Testis (tissue), 3 donors: ENCODE data around the gene NPAS3. TPM values are rescaled to one million over a fixed set of nuclear protein-coding genes. Genes with fewer than 3 reads are reported as not detected.

Source experiments
- DNase-seq: peaks from one replicate; pipeline ENCODE4 v3.0.0-alpha.2; 2019
- H3K27ac ChIP-seq, 2 donors: fragments of 200-600 bp; sonication (generic); one replicate each; pipeline ENCODE4 v1.5.1; 2019
- H3K27me3 ChIP-seq: fragments of 200-600 bp; sonication (generic); one replicate; pipeline ENCODE4 v1.5.1; 2019
- H3K36me3 ChIP-seq: fragments of 200-600 bp; sonication (generic); one replicate; pipeline ENCODE4 v1.5.1; 2017; ENCODE audit warnings: low read depth; ENCODE audit errors: missing control alignments
- H3K4me1 ChIP-seq: fragments of 200-600 bp; sonication (generic); one replicate; pipeline ENCODE4 v1.5.1; 2019
- H3K4me3 ChIP-seq, 2 donors: fragments of 200-600 bp; sonication (generic); one replicate each; pipeline ENCODE4 v1.5.1; 2017 to 2019
- H3K9me3 ChIP-seq: fragments of 200-600 bp; sonication (generic); one replicate; pipeline ENCODE4 v1.5.1; 2017
- CTCF ChIP-seq, 3 experiments: fragments of 450-650 bp in 2 of 3; fragments of 200-600 bp in 1 of 3; sonication (generic) in 1 of 3; IDR thresholded peaks; one replicate each; pipeline ENCODE4 v1.5.1; 2016 to 2019; ENCODE audit warnings: antibody characterized with exemption in 3 of 3, mild to moderate bottlenecking in 2 of 3, moderate library complexity in 1 of 3
- POLR2A ChIP-seq: fragments of 450-650 bp; IDR thresholded peaks from one replicate; pipeline ENCODE4 v1.6.1; 2017; ENCODE audit warnings: antibody characterized with exemption, mild to moderate bottlenecking, moderate library complexity
- WGBS, 2 donors: methylation state at CpG; one replicate each; pipeline ENCODE4 v1.1.5; 2018; 5-methylcytosine and 5-hydroxymethylcytosine counted together
- intact Hi-C: fragments of 100-400 bp; cut with DNase I; formaldehyde crosslinking; loops from one replicate; pipeline ENCODE4 v1.15.1; 2023; ENCODE audit warnings: low total_unique reads
- polyA plus RNA-seq: library from polyadenylated mRNA; stranded (reverse); fragments of 350-450 nt; fragmentation: Illumina TruSeq; extraction: RNeasy Lipid Tissue Mini Kit (QIAGEN cat#74804); gene quantifications from one replicate; pipeline ENCODE4 v1.2.3, GENCODE V29; 2014; ENCODE audit warnings: low read depth, low replicate concordance; ENCODE audit not compliant: insufficient read depth
- total RNA-seq, 2 donors: library from RNA; depleted of rRNA; stranded (reverse); fragments of >200 nt; gene quantifications; one replicate each; pipeline ENCODE4 v1.2.3, GENCODE V29; 2016

The NPAS3 gene
- total and polyA plus RNA-seq, 3 donors from 2014 or later, result 1.1 to 3.7 (median 1.8) TPM

GRCh38 chr14:33792009-33792719, 853.5 kb downstream of the NPAS3 start:
- no peak for TF ChIP-seq POLR2A
- TF ChIP-seq CTCF (IDR thresholded peaks at IDR 0.05), result no peak
- Histone ChIP-seq H3K27me3 (no peaks in the 10 kb centered on the region), H3K4me1 (peaks cover 11% of the 10 kb centered on the region), H3K9me3 (no peaks in the 10 kb centered on the region), H3K27ac (no peak overlapping the region), H3K4me3 (no peak overlapping the region), H3K36me3 (no peaks in the 10 kb centered on the region)
- DNase-seq, result no peak
- 57 to 60% methylated on average over 8 of the region's 8 CpGs for WGBS, 2 donors
- intact Hi-C loops, result no loop called here

GRCh38 chr14:33792720-33793368, 854.2 kb downstream of the NPAS3 start:
- Histone ChIP-seq H3K27me3 (no peaks in the 10 kb centered on the region), H3K4me3 (no peak overlapping the region), H3K27ac (no peak overlapping the region), H3K9me3 (no peaks in the 10 kb centered on the region), H3K4me1 (peaks cover 11% of the 10 kb centered on the region), H3K36me3 (no peaks in the 10 kb centered on the region)
- WGBS, 2 donors, result 4 to 7% methylated on average over 16 of the region's 16 CpGs
- intact Hi-C loops, result no loop called here
- TF ChIP-seq CTCF (IDR thresholded peaks at IDR 0.05) (peak; percentile 81 to 96 (median 82)), POLR2A (no peak)
- DNase-seq, result peak; percentile 90

GRCh38 chr14:33793398-33794110, 854.9 kb downstream of the NPAS3 start:
- no peak for DNase-seq
- TF ChIP-seq POLR2A, result no peak
- TF ChIP-seq CTCF (IDR thresholded peaks at IDR 0.05), result no peak
- intact Hi-C loops, result no loop called here

GRCh38 chr14:33794791-33795305, 856.2 kb downstream of the NPAS3 start:
- Histone ChIP-seq H3K9me3 (no peaks in the 10 kb centered on the region), H3K4me3 (no peak overlapping the region), H3K36me3 (no peaks in the 10 kb centered on the region), H3K4me1 (peaks cover 11% of the 10 kb centered on the region), H3K27me3 (no peaks in the 10 kb centered on the region), H3K27ac (no peak overlapping the region)
- 38 to 50% methylated on average over 1 of the region's 1 CpG for WGBS, 2 donors
- no peak for DNase-seq
- intact Hi-C loops, result no loop called here
- TF ChIP-seq POLR2A, result no peak
- TF ChIP-seq CTCF (IDR thresholded peaks at IDR 0.05), result no peak

More at GRCh38 chr14:33793398-33794110, 854.9 kb downstream of the NPAS3 start:
- no peak overlapping the region for H3K27ac ChIP-seq
- no peak overlapping the region for H3K4me3 ChIP-seq
- H3K36me3 ChIP-seq, result no peaks in the 10 kb centered on the region
- no peaks in the 10 kb centered on the region for H3K27me3 ChIP-seq
- H3K4me1 ChIP-seq, result peaks cover 11% of the 10 kb centered on the region
- H3K9me3 ChIP-seq, result no peaks in the 10 kb centered on the region
- 54% methylated on average over 11 of the region's 11 CpGs for WGBS, 2 donors
